ENCODE measurements around the gene SCN3B.
A peak's percentile ranks its signal among the peaks of the same experiment; 100 is the strongest.
"Not testable (repeated sequence)": the region's sequence is repeated elsewhere in the genome, so short reads cannot be mapped to it uniquely, and the experiment has no call there.

Gene SCN3B

GRCh38 chr11:123670081-123670480 lies 15.7 kb upstream of the SCN3B start:
- TF ChIP-seq CTCF (conservative IDR thresholded peaks at IDR 0.05; ENCODE audit: control insufficient read depth, insufficient read depth, low read depth, low read length), result no peak
- H3K4me3 ChIP-seq (ENCODE audit: control insufficient read depth, low read depth, low read length), result no peak overlapping the region
- no peak for DNase-seq (ENCODE audit: low read depth)

DNA sequence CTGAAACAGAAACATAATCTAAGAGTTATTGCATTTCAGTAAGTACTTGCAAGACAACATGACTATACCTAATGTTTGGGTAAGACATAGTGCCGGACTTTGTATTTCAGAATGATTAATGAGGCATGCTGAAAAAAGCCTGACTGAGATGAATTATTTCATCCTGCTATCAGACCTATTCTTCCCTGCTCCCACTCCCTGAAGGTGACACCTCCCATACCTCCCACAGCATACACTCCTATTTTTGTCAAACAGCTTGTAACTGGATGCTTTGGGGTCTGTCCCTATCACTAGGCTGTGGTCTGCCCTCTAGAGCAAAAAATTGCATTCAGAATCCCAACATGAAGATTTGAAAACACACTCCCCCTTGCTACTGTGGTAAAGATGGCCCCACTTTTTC lies 10.9 kb upstream of the SCN3B start:
- DNase-seq (ENCODE audit: low read depth), result no peak
- no peak for TF ChIP-seq CTCF (conservative IDR thresholded peaks at IDR 0.05; ENCODE audit: control insufficient read depth, insufficient read depth, low read depth, low read length)
- no peak overlapping the region for H3K4me3 ChIP-seq (ENCODE audit: control insufficient read depth, low read depth, low read length)

GRCh38 chr11:123659965-123660364 lies 5.5 kb upstream of the SCN3B start:
- not testable (repeated sequence) for H3K4me3 ChIP-seq (ENCODE audit: control insufficient read depth, low read depth, low read length); DNase-seq (ENCODE audit: low read depth)

- no peak for DNase-seq (ENCODE audit: low read depth)
- no peak overlapping the region for H3K4me3 ChIP-seq (ENCODE audit: control insufficient read depth, low read depth, low read length)
- no peak for TF ChIP-seq CTCF (conservative IDR thresholded peaks at IDR 0.05; ENCODE audit: control insufficient read depth, insufficient read depth, low read depth, low read length)
Measured at GRCh38 chr11:123659311-123659710, 4.9 kb upstream of the SCN3B start.

DNA sequence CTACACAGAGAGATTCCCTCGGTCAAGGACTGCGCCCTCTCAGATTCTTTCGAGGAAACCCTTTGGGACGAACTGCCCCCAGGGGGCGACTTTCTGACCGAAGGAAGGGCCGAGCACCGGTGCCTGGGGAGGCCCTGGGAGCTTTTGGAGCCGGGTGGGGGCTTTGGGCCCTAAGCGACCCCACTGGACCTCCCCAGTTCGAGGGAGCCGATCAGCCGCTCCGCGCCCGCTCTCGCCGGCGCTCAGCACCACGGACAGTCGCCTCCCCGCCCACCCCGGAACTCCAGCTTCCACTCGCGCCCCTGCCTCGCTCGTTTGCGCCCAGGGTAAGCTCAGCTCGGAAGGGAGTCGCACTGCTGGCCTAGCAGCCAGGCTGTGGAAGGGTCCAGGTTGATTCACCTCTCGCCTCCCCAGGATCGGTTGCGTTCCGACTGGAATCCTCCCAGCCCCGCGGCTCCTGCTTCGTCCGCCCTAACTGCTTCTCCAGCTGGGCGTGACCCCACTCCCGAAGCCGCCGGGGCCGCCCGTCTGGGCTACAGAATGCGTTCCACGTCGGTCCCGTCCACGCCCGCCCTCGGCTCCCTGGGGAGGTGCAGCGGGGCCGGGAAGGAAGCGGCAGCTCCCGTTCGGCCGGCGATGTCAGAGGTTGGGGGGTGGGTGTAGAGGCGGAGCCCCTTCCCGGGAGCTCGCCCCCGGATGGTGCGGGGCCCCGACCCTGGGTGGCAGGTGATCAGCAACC lies 428 bp downstream of the SCN3B start:
- no peak for TF ChIP-seq CTCF (conservative IDR thresholded peaks at IDR 0.05; ENCODE audit: control insufficient read depth, insufficient read depth, low read depth, low read length)
- peak; percentile 18 for DNase-seq (ENCODE audit: low read depth)
- peak overlapping the region; percentile 47 for H3K4me3 ChIP-seq (ENCODE audit: control insufficient read depth, low read depth, low read length)

DNA sequence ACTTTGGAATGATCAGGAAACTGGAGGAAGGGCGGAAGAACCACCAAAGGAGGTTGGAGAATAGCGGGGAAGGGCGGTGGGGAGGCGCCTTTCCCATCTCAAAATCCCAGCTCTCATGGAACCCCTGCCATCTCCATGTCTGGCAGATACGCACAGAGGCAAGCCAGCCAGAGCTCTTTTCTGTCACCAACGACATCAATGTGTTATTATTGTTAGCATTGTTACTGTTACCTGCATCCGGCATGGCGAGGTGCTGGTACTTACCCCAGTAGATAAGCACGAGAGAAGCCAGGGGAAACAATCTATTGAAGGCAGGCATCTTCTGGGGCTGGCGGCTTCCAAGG lies 969 bp downstream of the SCN3B start:
- no peak overlapping the region for H3K4me3 ChIP-seq (ENCODE audit: control insufficient read depth, low read depth, low read length)
- TF ChIP-seq CTCF (conservative IDR thresholded peaks at IDR 0.05; ENCODE audit: control insufficient read depth, insufficient read depth, low read depth, low read length), result no peak

GRCh38 chr11:123652599-123652998 lies 1.8 kb downstream of the SCN3B start:
- no peak for DNase-seq (ENCODE audit: low read depth)
- no peak for TF ChIP-seq CTCF (conservative IDR thresholded peaks at IDR 0.05; ENCODE audit: control insufficient read depth, insufficient read depth, low read depth, low read length)
- H3K4me3 ChIP-seq (ENCODE audit: control insufficient read depth, low read depth, low read length), result no peak overlapping the region

More for the DNA sequence above, 969 bp downstream of the SCN3B start:
- DNase-seq (ENCODE audit: low read depth), result no peak

All from fibroblast of mammary gland (primary cell).